DMS53 (cell line): ENCODE results near the gene PPP1R9B.

Source experiments
- DNase-seq: peaks from one replicate; lab custom pipeline; 2025; lab: John Stamatoyannopoulos, UW

Gene PPP1R9B

GRCh38 chr17:50125420-50125997, 25.0 kb downstream of the PPP1R9B start:
- DNase-seq, result no peak

GRCh38 chr17:50123649-50124349, 26.7 kb downstream of the PPP1R9B start:
- DNase-seq, result peak; percentile 35

- DNase-seq, result no peak
These were observed 27.5 kb downstream of the PPP1R9B start for GRCh38 chr17:50122945-50123344.

GRCh38 chr17:50120475-50121253, 29.8 kb downstream of the PPP1R9B start:
- DNase-seq, result no peak

- no peak for DNase-seq
These were observed 31.7 kb downstream of the PPP1R9B start for GRCh38 chr17:50118828-50119218.

- DNase-seq, result no peak
These were observed 32.2 kb downstream of the PPP1R9B start for GRCh38 chr17:50118076-50118827.

- peak; percentile 92 for DNase-seq
These were observed 33.0 kb downstream of the PPP1R9B start for GRCh38 chr17:50117202-50118051.

- DNase-seq, result no peak
These were observed 34.7 kb downstream of the PPP1R9B start for GRCh38 chr17:50115756-50116155.

GRCh38 chr17:50114849-50115357, 35.6 kb downstream of the PPP1R9B start:
- peak; percentile 87 for DNase-seq

- DNase-seq, result no peak
These were observed 36.1 kb downstream of the PPP1R9B start for GRCh38 chr17:50114401-50114800.

GRCh38 chr17:50113624-50114320, 36.7 kb downstream of the PPP1R9B start:
- no peak for DNase-seq

- no peak for DNase-seq
These were observed 37.8 kb downstream of the PPP1R9B start for GRCh38 chr17:50112694-50113093.

- DNase-seq, result peak; percentile 30
These were observed 38.5 kb downstream of the PPP1R9B start for GRCh38 chr17:50111673-50112655.

- no peak for DNase-seq
These were observed 39.7 kb downstream of the PPP1R9B start for GRCh38 chr17:50110591-50111349.

GRCh38 chr17:50109785-50110184, 40.7 kb downstream of the PPP1R9B start:
- DNase-seq, result no peak

- DNase-seq, result no peak
These were observed 41.3 kb downstream of the PPP1R9B start for GRCh38 chr17:50109207-50109606.

GRCh38 chr17:50108556-50108955, 41.9 kb downstream of the PPP1R9B start:
- DNase-seq, result no peak

GRCh38 chr17:50107790-50108414, 42.6 kb downstream of the PPP1R9B start:
- no peak for DNase-seq
